ENCODE measurements around the gene MTHFD1L. TPM values are rescaled to one million over a fixed set of nuclear protein-coding genes. Genes with fewer than 3 reads are reported as not detected.

The MTHFD1L gene
- total and polyA plus RNA-seq, 2 donors (not counting 3 experiments of a cell fraction or from before 2014, with no cell fraction given) = 40.2 to 120 TPM

DNA sequence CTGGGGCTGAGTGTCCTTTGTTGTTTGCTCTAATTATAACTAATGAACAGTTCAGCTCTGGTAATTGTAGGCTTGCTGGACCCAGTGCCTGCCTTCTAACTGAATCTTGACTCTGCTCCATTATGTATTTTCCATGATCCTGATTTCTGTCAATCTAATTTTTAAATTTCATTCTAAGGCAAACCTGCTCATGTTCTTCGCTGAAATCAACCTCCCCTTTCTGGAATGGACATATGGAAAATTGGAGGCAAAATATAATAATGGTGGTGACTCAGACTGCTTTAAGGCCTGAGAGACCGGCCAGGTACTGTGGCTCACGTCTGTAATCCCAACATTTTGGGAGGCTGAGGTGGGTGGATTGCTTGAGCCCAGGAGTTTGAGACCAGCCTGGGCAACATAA lies 191.6 kb downstream of the MTHFD1L start:
- TF ChIP-seq POLR2A (IDR thresholded peaks at IDR 0.05; ENCODE audit: low read depth, low read length) (no peak), JUN (IDR thresholded peaks at IDR 0.05; ENCODE audit: borderline replicate concordance, insufficient read depth, insufficient read length, low read depth) (no peak), EZH2 (IDR thresholded peaks at IDR 0.05; ENCODE audit: borderline replicate concordance, low read depth, low read length, severe bottlenecking) (no peak), MYC (IDR thresholded peaks at IDR 0.05; ENCODE audit: low read depth, low read length) (no peak), FOS (IDR thresholded peaks at IDR 0.05; ENCODE audit: borderline replicate concordance, insufficient read depth, low read length) (no peak)
- TF ChIP-seq, protein P1, sequence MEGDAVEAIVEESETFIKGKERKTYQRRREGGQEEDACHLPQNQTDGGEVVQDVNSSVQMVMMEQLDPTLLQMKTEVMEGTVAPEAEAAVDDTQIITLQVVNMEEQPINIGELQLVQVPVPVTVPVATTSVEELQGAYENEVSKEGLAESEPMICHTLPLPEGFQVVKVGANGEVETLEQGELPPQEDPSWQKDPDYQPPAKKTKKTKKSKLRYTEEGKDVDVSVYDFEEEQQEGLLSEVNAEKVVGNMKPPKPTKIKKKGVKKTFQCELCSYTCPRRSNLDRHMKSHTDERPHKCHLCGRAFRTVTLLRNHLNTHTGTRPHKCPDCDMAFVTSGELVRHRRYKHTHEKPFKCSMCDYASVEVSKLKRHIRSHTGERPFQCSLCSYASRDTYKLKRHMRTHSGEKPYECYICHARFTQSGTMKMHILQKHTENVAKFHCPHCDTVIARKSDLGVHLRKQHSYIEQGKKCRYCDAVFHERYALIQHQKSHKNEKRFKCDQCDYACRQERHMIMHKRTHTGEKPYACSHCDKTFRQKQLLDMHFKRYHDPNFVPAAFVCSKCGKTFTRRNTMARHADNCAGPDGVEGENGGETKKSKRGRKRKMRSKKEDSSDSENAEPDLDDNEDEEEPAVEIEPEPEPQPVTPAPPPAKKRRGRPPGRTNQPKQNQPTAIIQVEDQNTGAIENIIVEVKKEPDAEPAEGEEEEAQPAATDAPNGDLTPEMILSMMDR (IDR thresholded peaks at IDR 0.05; ENCODE audit: extremely low read depth in 1 of 2, insufficient read depth in 1 of 2, low read depth in 1 of 2, low read length in 2 of 2) = no peak
- FAIRE-seq (no peak), DNase-seq (ENCODE audit: low read depth, low spot score) (no peak)
- H4K20me1 ChIP-seq (replicated peaks; ENCODE audit: control insufficient read depth, extremely low read depth, insufficient read depth, low read length) = no peaks in the 10 kb centered on the region
- intact Hi-C loops (cut with micrococcal nuclease) = no loop called here
- ChIA-PET CTCF (interaction anchor here (2.5 to 4.7 kb wide), 2 partner anchors 43 to 267 kb away, joined by 7 to 24 read pairs; no protein-coding TSS in a partner anchor), POLR2A (no interaction called here)
- no peak overlapping the region for H3K9ac ChIP-seq (replicated peaks; ENCODE audit: extremely low read depth, insufficient read depth, low read length)
- H3K36me3 ChIP-seq (ENCODE audit: control insufficient read depth in 2 of 2, extremely low read depth in 1 of 2, insufficient read depth in 2 of 2, low read length in 2 of 2) = peaks cover 2 to 11% of the 10 kb centered on the region in 2 experiments
- no peaks in the 10 kb centered on the region for H3K9me1 ChIP-seq (replicated peaks; ENCODE audit: control insufficient read depth, extremely low read depth, insufficient read depth, low read length)
- peaks cover 9% of the 10 kb centered on the region for H3K79me2 ChIP-seq (ENCODE audit: control insufficient read depth, insufficient read depth, low read length)
- no peak overlapping the region for H2AFZ ChIP-seq (ENCODE audit: low read depth, low read length)
- no peaks in the 10 kb centered on the region for H3K27me3 ChIP-seq (ENCODE audit: control insufficient read depth in 2 of 2, insufficient read depth in 2 of 2, low read length in 2 of 2)
- peaks cover 36% of the 10 kb centered on the region for H3K4me1 ChIP-seq (ENCODE audit: control insufficient read depth, extremely low read depth, insufficient read depth, low read length)
- H3K9me3 ChIP-seq (replicated peaks; ENCODE audit: control insufficient read depth, insufficient read depth, low read length) = no peaks in the 10 kb centered on the region
- H3K4me2 ChIP-seq (ENCODE audit: insufficient read depth, low read length) = no peak overlapping the region
- no peak overlapping the region for H3K4me3 ChIP-seq (replicated peaks in 1 of 3; ENCODE audit: insufficient read depth in 1 of 3, low read depth in 1 of 3, low read length in 3 of 3)
- BruUV-seq (replicated peaks) = no TSS peak
- H3K27ac ChIP-seq (ENCODE audit: insufficient read depth, low read depth, low read length) = no peak overlapping the region
- dilution Hi-C loops (cut with MboI; ENCODE audit: extremely low pct_ligation_motif_present, low sequenced_read_pairs) = no loop called here
